Kidney glomerular epithelial cell (primary cell): ENCODE data around the gene TLCD3A.
"Not testable (repeated sequence)": the region's sequence is repeated elsewhere in the genome, so short reads cannot be mapped to it uniquely, and the experiment has no call there.

ENCODE experiments used
- DNase-seq: peaks from one replicate; lab custom pipeline; 2025; lab: John Stamatoyannopoulos, UW

The TLCD3A gene

GRCh38 chr17:749359-749758, 17.0 kb downstream of the TLCD3A start:
- not testable (repeated sequence) for DNase-seq

GRCh38 chr17:750431-751037, 18.1 kb downstream of the TLCD3A start:
- no peak for DNase-seq

GRCh38 chr17:751269-752001, 19.0 kb downstream of the TLCD3A start:
- DNase-seq = no peak

GRCh38 chr17:752002-752619, 19.7 kb downstream of the TLCD3A start, which contains the start of gene GEMIN4:
Gene GEMIN4, minus strand, starts transcription at chr17:752264. Its CDS starts 122 bp downstream, at chr17:752142.
- peak; percentile 77 for DNase-seq

GRCh38 chr17:752620-753219, 20.3 kb downstream of the TLCD3A start:
- no peak for DNase-seq

- no peak for DNase-seq
Measured at GRCh38 chr17:753418-753817, 21.0 kb downstream of the TLCD3A start.

- not testable (repeated sequence) for DNase-seq
Measured at GRCh38 chr17:755319-755961, 23.0 kb downstream of the TLCD3A start.

- not testable (repeated sequence) for DNase-seq
Measured at GRCh38 chr17:756010-756567, 23.7 kb downstream of the TLCD3A start.

- no peak for DNase-seq
Measured at GRCh38 chr17:759964-760363, 27.6 kb downstream of the TLCD3A start.

GRCh38 chr17:760371-760770, 28.0 kb downstream of the TLCD3A start:
- DNase-seq = no peak

- no peak for DNase-seq
Measured at GRCh38 chr17:767076-767475, 34.7 kb downstream of the TLCD3A start.

GRCh38 chr17:773016-773415, 40.6 kb downstream of the TLCD3A start:
- no peak for DNase-seq

GRCh38 chr17:773467-774312, 41.3 kb downstream of the TLCD3A start:
- DNase-seq = no peak

GRCh38 chr17:774313-774584, 41.9 kb downstream of the TLCD3A start:
- DNase-seq = no peak

- DNase-seq = no peak
Measured at GRCh38 chr17:778096-778495, 45.7 kb downstream of the TLCD3A start.

GRCh38 chr17:781805-782731, 49.7 kb downstream of the TLCD3A start, which contains the start of the genes GLOD4 and MRM3:
Gene GLOD4, minus strand, starts transcription at chr17:782280. Its CDS starts 25 bp downstream, at chr17:782255.
Gene MRM3, plus strand, starts transcription at chr17:782353. Its CDS starts 26 bp downstream, at chr17:782379.
- peak; percentile 55 for DNase-seq

- DNase-seq = no peak
Measured at GRCh38 chr17:784143-784542, 51.7 kb downstream of the TLCD3A start.

GRCh38 chr17:785901-786300, 53.5 kb downstream of the TLCD3A start:
- DNase-seq = not testable (repeated sequence)

GRCh38 chr17:787641-788221, 55.3 kb downstream of the TLCD3A start:
- no peak for DNase-seq

GRCh38 chr17:788551-788950, 56.2 kb downstream of the TLCD3A start:
- DNase-seq = no peak
